Esophagus squamous epithelium (tissue), 4 donors: ENCODE results near the gene SHOC1.

Experiments used
- POLR2A ChIP-seq, 4 donors: fragments of 450-650 bp; IDR thresholded peaks; one replicate each; pipeline ENCODE4 v1.6.1; 2017; ENCODE audit warnings: antibody characterized with exemption in 4 of 4, mild to moderate bottlenecking in 4 of 4, moderate library complexity in 3 of 4
- TF ChIP-seq, protein P1 (sequence below), 6 experiments: fragments of 450-650 bp in 4 of 6; fragments of 200-600 bp in 2 of 6; sonication (generic) in 2 of 6; IDR thresholded peaks; one replicate each; pipeline ENCODE4 v1.5.1; 2016 to 2019; ENCODE audit warnings: antibody characterized with exemption in 6 of 6, mild to moderate bottlenecking in 4 of 6, moderate library complexity in 4 of 6

DNA sequence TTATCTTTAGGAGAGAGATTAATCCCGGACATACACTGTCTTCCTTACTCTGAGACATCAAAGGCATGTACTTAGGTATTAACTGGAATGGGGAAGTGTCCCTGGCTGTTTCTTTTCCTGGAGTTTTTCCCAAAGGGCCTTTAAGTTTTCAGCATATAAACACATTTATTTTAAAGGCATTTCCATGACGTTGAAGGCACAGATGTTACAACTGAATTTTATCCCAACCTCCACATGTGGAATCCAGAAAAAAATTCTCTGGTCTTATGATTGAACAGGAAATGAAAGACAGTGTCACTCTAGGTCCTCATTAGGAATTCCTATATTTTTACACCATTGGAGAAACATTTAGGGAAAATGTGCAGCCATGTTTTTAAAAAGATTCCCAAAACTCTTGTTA, 41.6 kb upstream of the SHOC1 start:
- TF ChIP-seq, protein P1, sequence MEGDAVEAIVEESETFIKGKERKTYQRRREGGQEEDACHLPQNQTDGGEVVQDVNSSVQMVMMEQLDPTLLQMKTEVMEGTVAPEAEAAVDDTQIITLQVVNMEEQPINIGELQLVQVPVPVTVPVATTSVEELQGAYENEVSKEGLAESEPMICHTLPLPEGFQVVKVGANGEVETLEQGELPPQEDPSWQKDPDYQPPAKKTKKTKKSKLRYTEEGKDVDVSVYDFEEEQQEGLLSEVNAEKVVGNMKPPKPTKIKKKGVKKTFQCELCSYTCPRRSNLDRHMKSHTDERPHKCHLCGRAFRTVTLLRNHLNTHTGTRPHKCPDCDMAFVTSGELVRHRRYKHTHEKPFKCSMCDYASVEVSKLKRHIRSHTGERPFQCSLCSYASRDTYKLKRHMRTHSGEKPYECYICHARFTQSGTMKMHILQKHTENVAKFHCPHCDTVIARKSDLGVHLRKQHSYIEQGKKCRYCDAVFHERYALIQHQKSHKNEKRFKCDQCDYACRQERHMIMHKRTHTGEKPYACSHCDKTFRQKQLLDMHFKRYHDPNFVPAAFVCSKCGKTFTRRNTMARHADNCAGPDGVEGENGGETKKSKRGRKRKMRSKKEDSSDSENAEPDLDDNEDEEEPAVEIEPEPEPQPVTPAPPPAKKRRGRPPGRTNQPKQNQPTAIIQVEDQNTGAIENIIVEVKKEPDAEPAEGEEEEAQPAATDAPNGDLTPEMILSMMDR (IDR thresholded peaks at IDR 0.05): no peak
- no peak for TF ChIP-seq POLR2A (IDR thresholded peaks at IDR 0.05)
